Hepatic stellate cell (primary cell): Measurements from ENCODE around the gene KCNMB3.
A peak's percentile ranks its signal among the peaks of the same experiment; 100 is the strongest.

ENCODE experiments used
- DNase-seq: peaks from one replicate; pipeline ENCODE4 v3.0.0; 2011; ENCODE audit warnings: low spot score

KCNMB3 gene

GRCh38 chr3:179196098-179196497, 54.8 kb downstream of the KCNMB3 start:
- peak; percentile 73 for DNase-seq

GRCh38 chr3:179194931-179195330, 56.0 kb downstream of the KCNMB3 start:
- DNase-seq = no peak
